Karpas-422 (cell line): ENCODE data around the gene TBC1D22A. TPM values are rescaled to one million over a fixed set of nuclear protein-coding genes. Genes with fewer than 3 reads are reported as not detected.

ENCODE experiments used
- DNase-seq: peaks from one replicate; pipeline ENCODE4 v3.0.0-alpha.2; 2015
- H2AFZ ChIP-seq: fragments of 200-600 bp; sonication (generic); 2 replicates; pipeline ENCODE4 v1.6.1; 2014; ENCODE audit warnings: antibody characterized with exemption, low read length, mixed read lengths
- H3K27ac ChIP-seq: fragments of 200-600 bp; sonication (generic); 2 replicates; pipeline ENCODE4 v1.5.1; 2014; ENCODE audit warnings: mild to moderate bottlenecking, low read length, moderate library complexity
- H3K27me3 ChIP-seq: fragments of 200-600 bp; sonication (generic); 2 replicates; pipeline ENCODE4 v1.6.1; 2014; ENCODE audit warnings: low read length, mixed read lengths
- H3K36me3 ChIP-seq: fragments of 200-600 bp; sonication (generic); 2 replicates; pipeline ENCODE4 v1.6.1; 2014; ENCODE audit warnings: low read length, mixed read lengths; ENCODE audit not compliant: insufficient read depth
- H3K4me1 ChIP-seq: fragments of 200-600 bp; sonication (generic); 2 replicates; pipeline ENCODE4 v1.6.1; 2014; ENCODE audit warnings: mild to moderate bottlenecking, low read length, mixed read lengths
- H3K4me2 ChIP-seq: fragments of 200-600 bp; sonication (generic); 2 replicates; pipeline ENCODE4 v1.6.1; 2014; ENCODE audit warnings: low read length, low read depth, mild to moderate bottlenecking; ENCODE audit not compliant: poor library complexity, severe bottlenecking
- H3K4me3 ChIP-seq: fragments of 200-600 bp; sonication (generic); 2 replicates; pipeline ENCODE4 v1.5.1; 2014; ENCODE audit warnings: mild to moderate bottlenecking, antibody characterized with exemption, low read length, mixed read lengths
- H3K79me2 ChIP-seq: fragments of 200-600 bp; sonication (generic); 2 replicates; pipeline ENCODE4 v1.6.1; 2014; ENCODE audit warnings: mild to moderate bottlenecking, low read length, mixed read lengths
- H3K9ac ChIP-seq: fragments of 200-600 bp; sonication (generic); 2 replicates; pipeline ENCODE4 v1.6.0; 2014; ENCODE audit warnings: low read length
- H3K9me2 ChIP-seq: fragments of 200-600 bp; sonication (generic), shearing (Covaris generic); replicated peaks from 2 replicates; pipeline ENCODE4 v1.6.0; 2014; ENCODE audit warnings: mild to moderate bottlenecking, low read length, moderate library complexity; ENCODE audit not compliant: insufficient read depth
- H3K9me3 ChIP-seq: fragments of 300-700, 200-600 bp; sonication (generic); 2 replicates; pipeline ENCODE4 v1.6.1; 2014; ENCODE audit warnings: low read length, mixed read lengths
- H4K20me1 ChIP-seq: fragments of 200-600 bp; sonication (generic); 2 replicates; pipeline ENCODE4 v1.6.1; 2014; ENCODE audit warnings: mild to moderate bottlenecking, antibody characterized with exemption, low read length, low read depth; ENCODE audit not compliant: insufficient read depth
- total RNA-seq: library from RNA; depleted of rRNA; stranded (reverse); fragments of >200 nt; shearing (Covaris generic); gene quantifications from 2 replicates; pipeline ENCODE4 v1.2.3, GENCODE V29; 2014; ENCODE audit warnings: low replicate concordance

TBC1D22A gene
- total RNA-seq, 1 experiment from 2014 or later, result 27.7 TPM

DNA sequence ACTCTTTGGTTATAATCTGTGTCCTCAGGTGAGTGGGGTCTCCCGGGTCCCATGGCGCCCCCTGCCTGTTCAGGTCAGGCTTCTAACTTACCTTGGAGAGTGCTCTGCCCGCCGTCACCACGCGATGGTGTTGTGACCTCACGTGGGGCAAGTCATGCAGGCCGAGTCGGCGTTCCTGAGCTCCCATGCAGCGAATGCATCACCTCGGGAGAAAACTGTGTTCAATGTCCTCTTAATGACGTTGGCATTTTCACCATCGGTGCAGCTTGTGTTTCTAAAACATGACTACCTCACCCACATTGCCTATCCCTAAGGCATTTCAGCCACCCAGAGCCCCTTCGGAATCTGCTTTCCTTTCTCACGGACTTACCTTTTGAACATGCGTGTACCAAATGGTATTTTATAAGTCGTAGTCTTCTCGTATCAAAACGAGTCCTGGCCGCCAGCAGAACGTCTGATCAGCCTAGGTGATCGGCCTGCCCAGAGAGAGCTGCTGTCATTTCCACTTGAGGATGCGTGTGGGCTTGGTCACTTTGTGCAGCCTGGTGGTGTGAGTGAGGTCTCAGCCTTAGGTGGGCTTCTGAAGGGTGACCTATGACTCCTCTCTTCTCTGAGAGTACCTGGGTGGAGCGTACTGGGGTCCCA is 64.8 kb downstream of the TBC1D22A start:
- Histone ChIP-seq H4K20me1 (no peaks in the 10 kb centered on the region), H3K4me2 (no peak overlapping the region), H3K4me3 (no peak overlapping the region), H3K9me3 (peaks cover 8% of the 10 kb centered on the region; the same call in 1 of the 2 replicates), H3K9me2 (no peaks in the 10 kb centered on the region), H3K4me1 (no peaks in the 10 kb centered on the region), H2AFZ (no peak overlapping the region), H3K36me3 (peaks cover 63% of the 10 kb centered on the region), H3K79me2 (peaks cover 95% of the 10 kb centered on the region), H3K27ac (no peak overlapping the region), H3K27me3 (no peaks in the 10 kb centered on the region), H3K9ac (no peak overlapping the region)
- DNase-seq, result no peak

DNA sequence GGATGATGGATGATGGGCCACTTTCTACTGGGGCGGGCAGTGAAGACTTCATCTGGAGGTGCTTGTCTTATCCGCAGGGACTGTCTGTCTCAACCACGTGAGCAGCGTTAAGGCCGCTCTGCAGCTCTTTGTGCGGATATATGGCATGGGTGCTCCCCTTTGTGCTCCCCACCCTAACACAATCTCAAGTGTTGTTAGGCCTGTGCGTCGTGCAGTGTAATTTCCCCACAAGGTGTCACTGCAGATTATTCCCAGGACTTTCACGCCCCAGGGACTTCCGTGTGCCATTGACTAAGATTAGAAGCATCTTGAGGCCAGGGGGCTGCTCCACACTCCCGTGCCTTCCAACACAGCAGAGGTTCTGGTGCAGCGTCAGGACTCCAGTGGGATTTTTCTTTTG is 65.3 kb downstream of the TBC1D22A start:
- Histone ChIP-seq H2AFZ (no peak overlapping the region), H4K20me1 (no peaks in the 10 kb centered on the region)

DNA sequence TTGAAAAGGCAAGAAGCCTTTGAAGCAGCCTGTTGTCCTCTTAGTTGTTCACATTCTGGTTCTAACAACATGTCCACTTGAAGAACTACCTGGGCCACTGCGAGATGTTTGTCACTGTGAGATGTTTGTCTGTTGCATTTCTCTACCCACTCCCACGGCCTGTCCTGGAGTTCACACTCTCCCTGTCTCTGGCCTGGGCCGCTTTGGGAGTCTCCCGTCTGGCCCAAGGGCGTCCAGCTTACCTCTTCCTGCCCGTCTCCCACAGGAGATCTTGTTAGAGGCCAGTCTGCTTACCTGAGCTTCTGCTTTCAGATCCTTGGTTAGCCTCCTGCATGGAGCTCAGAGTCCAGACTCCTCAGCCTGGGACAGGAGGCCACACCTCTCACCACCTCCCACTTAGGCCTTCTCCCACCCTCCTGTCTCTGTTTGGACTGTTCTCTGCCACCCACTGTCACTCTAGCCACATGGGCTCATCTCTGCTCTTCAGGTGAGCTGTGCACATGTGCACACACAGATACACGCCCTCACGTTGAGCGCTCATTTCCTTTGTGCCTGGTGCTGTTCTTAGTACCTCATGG is 66.0 kb downstream of the TBC1D22A start:
- Histone ChIP-seq H3K79me2 (peaks cover 92% of the 10 kb centered on the region), H3K9me3 (peaks cover 11% of the 10 kb centered on the region; the same call in 1 of the 2 replicates), H3K27ac (no peak overlapping the region), H3K4me1 (no peaks in the 10 kb centered on the region), H3K9ac (no peak overlapping the region), H3K9me2 (no peaks in the 10 kb centered on the region), H4K20me1 (no peaks in the 10 kb centered on the region), H3K27me3 (no peaks in the 10 kb centered on the region), H3K4me3 (no peak overlapping the region), H3K36me3 (peaks cover 62% of the 10 kb centered on the region), H2AFZ (no peak overlapping the region), H3K4me2 (no peak overlapping the region)
- DNase-seq, result no peak

More for the DNA sequence above, 65.3 kb downstream of the TBC1D22A start:
- Histone ChIP-seq H3K4me1 (no peaks in the 10 kb centered on the region), H3K79me2 (peaks cover 92% of the 10 kb centered on the region), H3K36me3 (peaks cover 62% of the 10 kb centered on the region), H3K27ac (no peak overlapping the region), H3K27me3 (no peaks in the 10 kb centered on the region), H3K9ac (no peak overlapping the region), H3K9me3 (peaks cover 8% of the 10 kb centered on the region; the same call in 1 of the 2 replicates), H3K4me3 (no peak overlapping the region), H3K9me2 (no peaks in the 10 kb centered on the region), H3K4me2 (no peak overlapping the region)
- no peak for DNase-seq

DNA sequence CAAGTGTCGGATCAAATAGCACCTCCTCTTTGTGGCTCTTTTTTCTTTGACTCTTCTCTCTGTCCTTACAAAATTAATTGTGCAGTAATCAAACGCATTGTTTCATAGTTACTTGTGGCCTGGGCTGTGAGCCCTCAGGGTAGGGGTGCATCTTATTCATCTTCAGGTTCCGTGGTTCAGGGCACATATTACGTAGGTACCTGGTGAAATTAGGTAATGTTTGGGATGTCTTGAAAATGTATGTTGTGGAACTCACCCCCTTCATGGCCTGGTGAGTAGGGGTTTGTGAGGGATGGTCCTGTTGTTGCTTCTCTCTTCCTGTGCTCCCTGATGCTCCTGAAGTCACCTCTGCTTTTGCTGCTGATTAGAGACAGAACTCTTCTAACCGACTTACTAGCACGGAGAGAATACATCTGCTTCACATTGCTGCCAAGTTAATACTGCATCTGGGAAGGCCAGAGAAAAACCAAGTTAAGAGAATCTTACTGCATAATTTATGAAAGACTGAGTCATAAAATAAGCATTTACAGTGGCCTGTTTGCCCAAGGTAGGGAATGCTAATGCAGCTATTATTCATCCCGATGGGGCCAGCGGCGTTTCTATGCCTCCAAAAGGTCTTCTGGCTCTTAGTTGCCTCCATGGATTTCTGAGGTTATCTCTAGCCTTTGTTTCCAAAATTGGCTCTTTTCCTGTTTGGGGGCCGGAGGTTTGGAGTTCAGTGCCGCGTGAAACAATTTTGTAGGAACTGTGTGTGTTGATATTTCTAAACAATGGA is 66.9 kb downstream of the TBC1D22A start:
- peaks cover 92% of the 10 kb centered on the region for H3K79me2 ChIP-seq
- H3K4me1 ChIP-seq, result no peaks in the 10 kb centered on the region
- no peak overlapping the region for H2AFZ ChIP-seq
- H3K36me3 ChIP-seq, result peaks cover 68% of the 10 kb centered on the region
- H3K9ac ChIP-seq, result no peak overlapping the region
- no peaks in the 10 kb centered on the region for H3K27me3 ChIP-seq
- DNase-seq, result no peak
- H3K4me2 ChIP-seq, result no peak overlapping the region
- no peak overlapping the region for H3K27ac ChIP-seq
- H4K20me1 ChIP-seq, result no peaks in the 10 kb centered on the region
- peaks cover 20% of the 10 kb centered on the region for H3K9me3 ChIP-seq
- no peaks in the 10 kb centered on the region for H3K9me2 ChIP-seq
- H3K4me3 ChIP-seq, result no peak overlapping the region

DNA sequence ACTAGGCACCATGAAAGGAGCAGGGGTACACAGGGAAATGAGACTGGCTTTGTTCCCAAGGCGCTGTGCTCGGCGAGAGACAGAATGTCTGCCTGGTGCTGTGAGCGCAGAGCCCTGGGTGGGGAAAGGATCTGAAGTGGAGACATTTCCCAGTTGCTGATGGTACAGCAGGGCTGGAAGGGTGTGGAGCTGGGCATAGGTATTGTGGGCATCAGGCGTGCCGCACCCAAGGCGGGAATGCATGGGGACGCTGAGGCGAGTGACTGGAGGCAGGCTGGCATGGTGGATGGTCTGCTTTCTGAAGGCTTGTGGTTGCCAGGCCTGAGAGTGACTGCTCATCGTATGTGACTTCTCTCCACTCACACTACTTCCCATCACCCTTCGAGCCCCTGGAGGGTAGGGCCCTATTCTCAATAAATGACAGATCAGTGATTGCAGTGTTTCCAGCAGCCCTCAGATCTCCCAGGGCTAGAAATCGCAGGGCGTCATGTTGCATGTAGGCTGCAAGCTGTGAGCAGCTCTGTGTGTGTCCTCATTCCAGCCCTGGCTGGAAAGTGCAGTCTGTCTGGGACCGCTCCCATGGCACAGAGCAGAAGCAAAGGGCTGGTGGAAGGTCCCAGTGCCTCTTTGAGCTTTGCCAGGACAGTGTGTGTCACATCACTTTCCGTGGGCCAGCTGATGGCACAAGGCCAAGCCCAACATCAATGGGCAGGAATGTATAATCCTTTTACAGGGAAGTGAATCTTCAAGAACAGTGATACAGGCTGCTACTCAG is 67.7 kb downstream of the TBC1D22A start:
- Histone ChIP-seq H3K79me2 (peaks cover 88% of the 10 kb centered on the region), H3K4me1 (no peaks in the 10 kb centered on the region), H3K4me3 (no peak overlapping the region), H2AFZ (no peak overlapping the region), H3K27ac (no peak overlapping the region), H3K9me2 (no peaks in the 10 kb centered on the region), H3K27me3 (no peaks in the 10 kb centered on the region), H3K9me3 (peaks cover 27% of the 10 kb centered on the region), H4K20me1 (no peaks in the 10 kb centered on the region), H3K9ac (no peak overlapping the region), H3K36me3 (peaks cover 68% of the 10 kb centered on the region), H3K4me2 (no peak overlapping the region)
- no peak for DNase-seq

DNA sequence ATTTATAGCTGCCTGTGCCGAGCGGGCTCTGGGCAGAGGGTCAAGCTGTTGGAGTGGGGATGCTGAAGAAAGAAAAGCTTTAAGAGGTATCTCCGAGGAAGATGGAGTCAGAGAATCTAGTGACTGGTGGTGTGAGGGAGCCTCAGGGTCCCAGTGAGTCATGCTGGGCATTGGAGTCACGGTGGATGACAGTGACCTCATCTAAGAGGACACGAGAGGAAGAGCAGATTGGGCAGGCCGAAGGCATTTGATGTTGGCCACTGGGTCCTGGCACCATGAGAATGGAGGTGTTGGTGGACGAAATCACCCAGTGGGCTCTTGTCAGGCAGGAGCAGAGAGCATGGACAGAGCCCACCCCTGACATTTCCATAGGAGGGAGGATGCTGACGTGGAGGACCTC is 68.4 kb downstream of the TBC1D22A start:
- no peak overlapping the region for H2AFZ ChIP-seq
- no peaks in the 10 kb centered on the region for H4K20me1 ChIP-seq
- no peaks in the 10 kb centered on the region for H3K27me3 ChIP-seq
- H3K9me2 ChIP-seq, result no peaks in the 10 kb centered on the region
- H3K4me1 ChIP-seq, result no peaks in the 10 kb centered on the region
- peaks cover 71% of the 10 kb centered on the region for H3K36me3 ChIP-seq
- no peak overlapping the region for H3K4me3 ChIP-seq
- no peak overlapping the region for H3K4me2 ChIP-seq
- DNase-seq, result no peak
- peaks cover 33% of the 10 kb centered on the region for H3K9me3 ChIP-seq
- H3K9ac ChIP-seq, result no peak overlapping the region
- no peak overlapping the region for H3K27ac ChIP-seq
- H3K79me2 ChIP-seq, result peaks cover 88% of the 10 kb centered on the region

DNA sequence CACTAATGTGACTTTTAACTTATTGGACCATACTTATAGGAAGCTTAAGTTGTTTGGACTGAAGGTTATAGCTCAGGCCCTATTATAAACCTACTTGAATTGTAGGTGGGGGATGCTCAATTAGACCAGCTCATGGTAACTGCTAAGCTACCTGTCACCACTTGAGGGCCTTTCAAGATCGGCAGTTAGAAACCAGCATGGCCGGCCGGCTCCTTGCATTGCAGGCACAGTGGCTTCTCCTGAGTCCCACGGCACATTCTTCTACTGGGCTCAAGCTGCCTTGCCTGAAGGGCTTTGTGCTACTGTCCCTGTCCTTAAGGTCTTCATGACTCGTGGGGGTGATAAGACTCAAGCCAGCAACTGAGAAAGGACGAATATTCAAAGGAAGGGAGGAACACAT is 70.8 kb downstream of the TBC1D22A start:
- no peaks in the 10 kb centered on the region for H3K27me3 ChIP-seq
- H3K4me3 ChIP-seq, result no peak overlapping the region
- H3K9me2 ChIP-seq, result no peaks in the 10 kb centered on the region
- H3K79me2 ChIP-seq, result peaks cover 78% of the 10 kb centered on the region
- H2AFZ ChIP-seq, result no peak overlapping the region
- H3K9ac ChIP-seq, result no peak overlapping the region
- H4K20me1 ChIP-seq, result no peaks in the 10 kb centered on the region
- DNase-seq, result peak; percentile 49
- peaks cover 53% of the 10 kb centered on the region for H3K36me3 ChIP-seq
- no peaks in the 10 kb centered on the region for H3K4me1 ChIP-seq
- H3K9me3 ChIP-seq, result peaks cover 35% of the 10 kb centered on the region
- H3K4me2 ChIP-seq, result no peak overlapping the region
- no peak overlapping the region for H3K27ac ChIP-seq
